Measurements from ENCODE around the gene BCR.

DNA sequence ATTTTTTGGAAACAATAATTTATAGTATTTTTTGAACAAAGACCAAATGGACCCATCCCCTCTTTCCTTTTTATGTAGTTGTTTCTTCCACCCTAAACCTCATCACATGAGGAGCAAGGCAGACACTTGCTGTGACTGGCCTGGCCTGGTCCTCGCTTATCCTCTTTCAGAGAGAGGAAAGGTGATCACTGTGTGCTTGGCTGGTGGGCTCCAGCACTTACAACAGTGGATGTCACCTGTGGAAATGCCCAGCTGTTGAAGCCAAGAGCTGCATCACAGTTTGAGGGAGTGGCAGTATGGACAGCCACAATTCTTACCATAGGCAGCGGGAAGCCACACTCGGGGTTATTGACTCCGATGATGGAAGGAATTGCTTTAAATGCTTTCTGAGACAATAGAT, 185.7 kb downstream of the BCR start:
- TF ChIP-seq, protein P1, sequence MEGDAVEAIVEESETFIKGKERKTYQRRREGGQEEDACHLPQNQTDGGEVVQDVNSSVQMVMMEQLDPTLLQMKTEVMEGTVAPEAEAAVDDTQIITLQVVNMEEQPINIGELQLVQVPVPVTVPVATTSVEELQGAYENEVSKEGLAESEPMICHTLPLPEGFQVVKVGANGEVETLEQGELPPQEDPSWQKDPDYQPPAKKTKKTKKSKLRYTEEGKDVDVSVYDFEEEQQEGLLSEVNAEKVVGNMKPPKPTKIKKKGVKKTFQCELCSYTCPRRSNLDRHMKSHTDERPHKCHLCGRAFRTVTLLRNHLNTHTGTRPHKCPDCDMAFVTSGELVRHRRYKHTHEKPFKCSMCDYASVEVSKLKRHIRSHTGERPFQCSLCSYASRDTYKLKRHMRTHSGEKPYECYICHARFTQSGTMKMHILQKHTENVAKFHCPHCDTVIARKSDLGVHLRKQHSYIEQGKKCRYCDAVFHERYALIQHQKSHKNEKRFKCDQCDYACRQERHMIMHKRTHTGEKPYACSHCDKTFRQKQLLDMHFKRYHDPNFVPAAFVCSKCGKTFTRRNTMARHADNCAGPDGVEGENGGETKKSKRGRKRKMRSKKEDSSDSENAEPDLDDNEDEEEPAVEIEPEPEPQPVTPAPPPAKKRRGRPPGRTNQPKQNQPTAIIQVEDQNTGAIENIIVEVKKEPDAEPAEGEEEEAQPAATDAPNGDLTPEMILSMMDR (IDR thresholded peaks at IDR 0.05; ENCODE audit: poor library complexity) = no peak
- no peak for TF ChIP-seq EZH2 (IDR thresholded peaks at IDR 0.05; ENCODE audit: borderline replicate concordance)
- no peak for TF ChIP-seq EZH2phosphoT487 (IDR thresholded peaks at IDR 0.05; ENCODE audit: low read depth, severe bottlenecking, unreplicated experiment)

All from hepatocyte (in vitro differentiated cells).